ENCODE data around the gene HNRNPL. TPM values are rescaled to one million over a fixed set of nuclear protein-coding genes. Genes with fewer than 3 reads are reported as not detected.
"Not testable (repeated sequence)": the region's sequence is repeated elsewhere in the genome, so short reads cannot be mapped to it uniquely, and the experiment has no call there.

HNRNPL gene
- total and polyA plus RNA-seq, 5 donors, result 131 to 206 (median 175) TPM

DNA sequence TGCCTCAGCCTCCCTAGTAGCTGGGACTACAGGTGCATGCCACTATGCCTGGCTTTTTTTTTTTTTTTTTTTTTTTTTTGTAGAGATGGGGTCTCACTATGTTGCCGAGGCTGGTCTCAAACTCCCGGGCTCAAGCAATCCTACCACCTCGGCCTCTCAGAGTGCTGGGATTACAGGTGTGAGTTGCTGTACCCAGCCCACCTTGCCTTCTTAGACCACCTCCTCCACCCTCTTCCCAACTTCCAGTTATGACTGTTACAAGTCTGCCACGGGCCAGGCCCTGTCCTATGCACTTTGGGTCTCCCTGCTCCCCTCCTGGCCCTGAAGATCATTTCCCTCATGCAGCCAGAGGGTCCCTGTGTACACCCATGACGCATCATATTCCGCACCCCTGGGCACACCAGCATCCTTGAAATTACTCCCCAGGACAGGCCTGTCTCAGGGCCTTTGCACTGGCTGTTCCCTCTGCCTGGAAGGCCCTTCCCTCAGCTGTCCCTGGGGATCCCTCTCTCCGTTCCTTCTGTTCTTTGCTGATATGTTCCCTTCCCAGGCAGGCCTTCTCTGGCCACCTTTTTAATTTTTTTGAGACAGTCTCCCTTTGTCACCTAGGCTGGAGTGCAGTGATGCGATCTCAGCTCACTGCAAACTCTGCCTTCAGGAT lies 40.1 kb downstream of the HNRNPL start:
- no peak overlapping the region for H3K27ac ChIP-seq (ENCODE audit: low read length)
- DNase-seq, result no peak
- WGBS, result 95% methylated on average over 8 of the region's 8 CpGs
- ATAC-seq, result no peak
- H3K4me1 ChIP-seq (ENCODE audit: control insufficient read depth, insufficient read depth, low read length), result no peaks in the 10 kb centered on the region
- no peak overlapping the region for H3K4me3 ChIP-seq (ENCODE audit: low read length)
- no peaks in the 10 kb centered on the region for H3K9me3 ChIP-seq (ENCODE audit: control insufficient read depth, low read length)
- no peaks in the 10 kb centered on the region for H3K27me3 ChIP-seq (ENCODE audit: control insufficient read depth, insufficient read depth)
- intact Hi-C loops (cut with DNase I), result no loop called here

DNA sequence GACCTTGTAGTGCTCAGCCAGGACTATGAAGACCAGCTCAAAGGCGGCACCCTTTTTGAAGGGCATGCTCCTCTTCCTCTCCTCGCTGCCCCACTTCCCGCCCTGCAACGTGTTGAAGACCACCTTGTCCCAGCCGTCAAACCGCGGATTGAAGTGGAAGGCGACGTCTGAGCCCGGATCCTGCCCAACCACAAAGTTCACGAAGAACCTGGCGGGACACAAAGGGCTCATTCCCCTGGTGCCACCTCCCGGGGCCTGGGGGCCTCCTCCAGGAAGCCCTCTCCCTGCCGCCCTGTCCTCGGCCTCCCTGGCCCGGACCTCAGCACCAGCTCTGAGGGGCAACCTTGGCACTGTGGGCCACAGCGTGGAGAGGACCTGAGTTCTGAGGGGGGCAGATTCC lies 41.0 kb downstream of the HNRNPL start:
- Histone ChIP-seq H3K9me3 (ENCODE audit: control insufficient read depth, low read length) (no peaks in the 10 kb centered on the region), H3K27ac (ENCODE audit: low read length) (no peak overlapping the region)

DNA sequence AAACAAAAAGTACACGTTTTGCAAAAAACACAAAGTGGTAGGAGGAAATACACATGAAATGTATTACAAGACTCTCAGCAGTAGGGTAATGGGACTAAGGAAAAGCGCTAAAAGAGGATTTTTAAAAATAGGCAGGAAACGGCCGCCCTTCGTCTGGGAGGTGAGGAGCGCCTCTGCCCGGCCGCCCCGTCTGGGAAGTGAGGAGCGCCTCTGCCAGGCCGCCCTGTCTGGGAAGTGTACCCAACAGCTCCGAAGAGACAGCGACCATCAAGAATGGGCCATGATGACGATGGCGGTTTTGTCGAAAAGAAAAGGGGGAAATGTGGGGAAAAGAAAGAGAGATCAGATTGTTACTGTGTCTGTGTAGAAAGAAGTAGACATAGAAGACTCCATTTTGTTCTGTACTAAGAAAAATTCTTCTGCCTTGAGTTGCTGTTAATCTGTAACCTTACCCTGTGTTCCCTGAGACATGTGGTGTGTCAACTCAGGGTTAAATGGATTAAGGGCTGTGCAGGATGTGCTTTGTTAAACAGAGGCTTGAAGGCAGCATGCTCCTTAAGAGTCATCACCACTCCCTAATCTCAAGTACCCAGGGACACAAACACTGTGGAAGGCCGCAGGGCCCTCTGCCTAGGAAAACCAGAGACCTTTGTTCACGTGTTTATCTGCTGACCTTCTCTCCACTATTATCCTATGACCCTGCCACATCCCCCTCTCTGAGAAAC lies 42.2 kb downstream of the HNRNPL start:
- H3K27ac ChIP-seq (ENCODE audit: low read length); DNase-seq; H3K9me3 ChIP-seq (ENCODE audit: control insufficient read depth, low read length); H3K4me1 ChIP-seq (ENCODE audit: control insufficient read depth, insufficient read depth, low read length); H3K4me3 ChIP-seq (ENCODE audit: low read length); H3K27me3 ChIP-seq (ENCODE audit: control insufficient read depth, insufficient read depth); ATAC-seq; intact Hi-C loops (cut with DNase I): not testable (repeated sequence)
- WGBS, result 83% methylated on average over 14 of the region's 18 CpGs

More for the DNA sequence above, 41.0 kb downstream of the HNRNPL start:
- Histone ChIP-seq H3K27me3 (ENCODE audit: control insufficient read depth, insufficient read depth) (no peaks in the 10 kb centered on the region), H3K4me1 (ENCODE audit: control insufficient read depth, insufficient read depth, low read length) (no peaks in the 10 kb centered on the region), H3K4me3 (ENCODE audit: low read length) (no peak overlapping the region)
- ATAC-seq (no peak), DNase-seq (no peak)
- WGBS, result 93% methylated on average over 17 of the region's 17 CpGs
- intact Hi-C loops (cut with DNase I), result no loop called here

DNA sequence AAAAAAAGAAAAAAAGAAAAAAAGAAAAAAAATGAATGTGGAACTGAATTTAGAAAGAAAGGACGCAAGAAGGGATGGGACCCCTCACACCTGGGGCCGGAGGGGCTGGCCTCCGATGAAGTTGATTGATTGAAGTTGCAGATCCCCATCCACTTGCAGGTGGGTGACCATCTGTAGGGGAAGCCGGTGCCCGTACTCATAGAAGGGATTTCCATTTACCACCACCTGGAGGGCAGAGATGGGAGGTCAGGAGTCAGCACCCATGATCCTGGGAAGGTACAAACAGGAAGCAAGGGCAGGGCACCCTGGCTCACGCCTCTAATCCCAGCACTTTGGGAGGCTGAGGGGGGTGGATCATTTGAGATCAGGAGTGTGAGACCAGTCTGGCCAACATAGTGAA lies 43.4 kb downstream of the HNRNPL start:
- no peak overlapping the region for H3K4me3 ChIP-seq (ENCODE audit: low read length)
- 94% methylated on average over 6 of the region's 6 CpGs for WGBS
- no peak for DNase-seq
- no peaks in the 10 kb centered on the region for H3K9me3 ChIP-seq (ENCODE audit: control insufficient read depth, low read length)
- H3K27me3 ChIP-seq (ENCODE audit: control insufficient read depth, insufficient read depth), result no peaks in the 10 kb centered on the region
- no peak for ATAC-seq
- no peaks in the 10 kb centered on the region for H3K4me1 ChIP-seq (ENCODE audit: control insufficient read depth, insufficient read depth, low read length)
- intact Hi-C loops (cut with DNase I), result no loop called here
- no peak overlapping the region for H3K27ac ChIP-seq (ENCODE audit: low read length)

DNA sequence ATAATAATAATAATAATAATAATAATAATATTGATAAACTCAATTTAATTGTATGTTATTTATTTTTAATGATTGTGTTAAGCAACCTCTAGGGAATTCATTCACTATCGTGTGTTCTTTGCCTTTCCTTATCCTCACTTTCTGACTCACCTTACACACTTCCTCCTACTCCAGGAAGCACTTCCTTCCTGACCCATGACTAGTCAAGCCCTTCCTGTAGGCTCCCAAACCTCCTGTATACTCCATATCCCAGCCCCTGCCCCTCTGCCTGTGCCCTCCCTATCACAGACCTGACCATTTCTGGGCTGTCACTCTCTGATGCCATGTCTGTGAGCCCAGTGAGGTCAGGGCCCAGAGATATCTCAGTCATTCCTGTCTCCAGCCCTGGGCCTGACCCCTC lies 44.6 kb downstream of the HNRNPL start:
- Histone ChIP-seq H3K27me3 (ENCODE audit: control insufficient read depth, insufficient read depth) (no peaks in the 10 kb centered on the region), H3K27ac (ENCODE audit: low read length) (no peak overlapping the region), H3K9me3 (ENCODE audit: control insufficient read depth, low read length) (no peaks in the 10 kb centered on the region), H3K4me3 (ENCODE audit: low read length) (no peak overlapping the region), H3K4me1 (ENCODE audit: control insufficient read depth, insufficient read depth, low read length) (no peaks in the 10 kb centered on the region)
- ATAC-seq (peak; percentile 41 to 74), DNase-seq (no peak)
- WGBS, result 60% methylated on average over 1 of the region's 1 CpG
- intact Hi-C loops (cut with DNase I), result no loop called here

DNA sequence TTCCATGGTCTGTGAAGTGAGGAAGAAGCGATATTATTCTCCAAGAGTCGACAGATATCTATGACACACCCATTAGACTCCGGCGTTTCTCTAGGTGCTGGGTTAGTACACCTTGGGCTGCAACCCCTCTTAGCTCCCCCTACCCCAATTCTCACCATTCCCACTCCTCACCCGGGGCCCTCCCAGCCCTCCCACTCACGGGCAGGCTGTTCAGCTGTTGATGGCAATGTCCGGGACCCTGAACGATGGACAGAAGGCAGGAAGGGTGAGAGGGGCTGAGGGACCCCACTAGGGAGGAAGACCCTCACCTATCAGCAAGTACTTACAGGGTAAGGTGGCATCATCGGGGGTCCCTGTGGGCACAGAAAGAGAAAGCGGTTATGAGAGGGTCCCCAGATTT lies 46.2 kb downstream of the HNRNPL start:
- intact Hi-C loops (cut with DNase I), result no loop called here
- no peak overlapping the region for H3K27ac ChIP-seq (ENCODE audit: low read length)
- no peak overlapping the region for H3K4me3 ChIP-seq (ENCODE audit: low read length)
- 92% methylated on average over 10 of the region's 10 CpGs for WGBS
- no peaks in the 10 kb centered on the region for H3K9me3 ChIP-seq (ENCODE audit: control insufficient read depth, low read length)
- H3K4me1 ChIP-seq (ENCODE audit: control insufficient read depth, insufficient read depth, low read length), result no peaks in the 10 kb centered on the region
- no peak for DNase-seq
- H3K27me3 ChIP-seq (ENCODE audit: control insufficient read depth, insufficient read depth), result no peaks in the 10 kb centered on the region
- ATAC-seq, result no peak

DNA sequence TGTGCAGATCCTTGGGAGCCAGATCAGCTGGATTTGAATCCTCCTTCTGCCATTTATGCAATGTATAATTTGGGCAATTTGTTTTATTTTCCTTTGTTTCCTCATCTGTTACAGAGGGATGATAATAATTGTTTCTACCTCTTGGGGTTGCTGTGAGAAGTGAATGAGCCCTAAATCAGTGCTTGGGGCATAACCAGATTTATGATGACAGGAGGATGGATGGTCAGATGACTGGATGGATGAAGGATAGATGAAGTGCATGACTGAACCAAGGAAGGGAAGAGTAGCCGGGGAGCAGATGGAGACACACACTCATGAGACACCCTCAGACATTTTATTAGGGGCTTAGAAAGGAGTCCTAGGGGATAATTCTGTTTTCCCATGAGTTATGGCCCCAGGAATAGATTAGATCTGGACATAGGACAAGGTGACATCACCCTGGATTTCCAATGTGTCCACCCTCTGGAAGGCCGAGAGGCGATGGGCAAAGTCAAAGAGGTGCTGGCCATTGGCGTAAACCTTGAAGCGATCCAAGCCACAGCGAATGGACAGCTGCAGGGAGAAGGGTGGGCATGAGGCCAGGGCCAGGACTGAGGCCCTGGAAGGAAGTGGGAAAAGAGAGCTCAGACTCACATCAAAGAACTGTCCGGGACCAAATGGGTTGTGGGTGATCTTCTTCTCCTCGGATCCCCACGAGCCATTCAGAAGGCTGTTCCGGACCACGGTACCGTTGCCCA lies 48.3 kb downstream of the HNRNPL start:
- ATAC-seq (no peak), DNase-seq (no peak)
- H3K27ac ChIP-seq (ENCODE audit: low read length), result no peak overlapping the region
- intact Hi-C loops (cut with DNase I), result no loop called here
- H3K27me3 ChIP-seq (ENCODE audit: control insufficient read depth, insufficient read depth), result no peaks in the 10 kb centered on the region
- H3K9me3 ChIP-seq (ENCODE audit: control insufficient read depth, low read length), result no peaks in the 10 kb centered on the region
- 94% methylated on average over 12 of the region's 12 CpGs for WGBS
- H3K4me3 ChIP-seq (ENCODE audit: low read length), result no peak overlapping the region
- H3K4me1 ChIP-seq (ENCODE audit: control insufficient read depth, insufficient read depth, low read length), result no peaks in the 10 kb centered on the region

DNA sequence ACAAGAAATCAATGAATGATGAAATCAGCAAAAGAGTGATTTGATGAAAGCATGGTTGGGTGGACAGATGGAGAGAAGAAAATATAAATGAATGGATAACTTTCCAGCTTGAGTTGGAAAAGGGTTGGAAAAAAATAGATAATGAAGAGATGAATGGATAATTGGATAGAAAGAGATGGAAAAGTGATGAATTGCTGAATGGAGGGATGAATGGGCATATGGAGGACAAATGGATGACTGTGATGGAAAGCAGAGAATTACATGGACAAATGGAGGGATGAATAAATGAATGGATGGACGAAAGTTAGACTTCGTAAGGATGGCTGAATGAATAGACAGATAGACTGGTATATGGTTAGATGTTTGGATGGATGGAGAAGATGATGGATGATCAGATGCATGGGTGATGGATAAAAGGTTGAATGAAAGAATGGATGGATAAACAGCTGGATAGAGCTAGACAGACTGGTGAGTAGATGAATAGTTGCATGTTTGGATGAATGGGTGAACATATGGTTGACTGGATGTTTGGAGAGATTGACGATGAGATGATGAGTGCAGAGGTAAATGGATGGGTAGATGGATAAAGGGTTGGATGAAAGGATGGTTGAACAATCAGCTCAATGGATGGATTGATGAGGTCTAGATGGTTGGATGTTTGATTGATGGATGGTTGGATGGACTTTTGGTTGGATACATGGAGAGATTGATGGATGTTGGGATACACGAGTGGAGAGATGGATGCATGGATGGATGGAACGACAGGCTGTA lies 49.0 kb downstream of the HNRNPL start:
- intact Hi-C loops (cut with DNase I), result no loop called here
- ATAC-seq (no peak), DNase-seq (no peak)
- Histone ChIP-seq H3K9me3 (ENCODE audit: control insufficient read depth, low read length) (no peaks in the 10 kb centered on the region), H3K27ac (ENCODE audit: low read length) (no peak overlapping the region), H3K4me1 (ENCODE audit: control insufficient read depth, insufficient read depth, low read length) (no peaks in the 10 kb centered on the region), H3K27me3 (ENCODE audit: control insufficient read depth, insufficient read depth) (no peaks in the 10 kb centered on the region), H3K4me3 (ENCODE audit: low read length) (no peak overlapping the region)
- WGBS, result 95% methylated on average over 5 of the region's 5 CpGs

DNA sequence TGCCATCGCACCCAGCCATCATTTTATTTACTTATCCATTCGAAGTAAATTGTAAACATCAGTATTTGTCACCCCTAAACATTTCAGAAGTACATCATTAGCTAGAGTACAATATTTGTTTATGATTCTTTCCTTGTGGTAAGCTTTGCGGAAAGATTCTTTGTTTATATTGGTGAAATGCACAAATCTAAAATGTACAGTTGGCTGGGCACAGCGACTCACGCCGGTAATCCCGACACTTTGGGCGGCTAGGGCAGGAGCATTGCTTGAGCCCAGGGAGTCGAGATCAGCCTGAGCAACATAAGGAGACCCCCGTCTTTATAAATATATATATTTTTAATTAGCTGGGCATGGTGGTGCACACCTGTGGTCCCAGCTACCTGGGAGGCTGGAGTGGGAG lies 50.7 kb downstream of the HNRNPL start:
- Histone ChIP-seq H3K9me3 (ENCODE audit: control insufficient read depth, low read length) (no peaks in the 10 kb centered on the region), H3K27ac (ENCODE audit: low read length) (no peak overlapping the region), H3K4me1 (ENCODE audit: control insufficient read depth, insufficient read depth, low read length) (no peaks in the 10 kb centered on the region), H3K4me3 (ENCODE audit: low read length) (no peak overlapping the region), H3K27me3 (ENCODE audit: control insufficient read depth, insufficient read depth) (no peaks in the 10 kb centered on the region)
- intact Hi-C loops (cut with DNase I), result no loop called here
- DNase-seq (no peak), ATAC-seq (no peak)
- WGBS, result 93% methylated on average over 10 of the region's 10 CpGs

DNA sequence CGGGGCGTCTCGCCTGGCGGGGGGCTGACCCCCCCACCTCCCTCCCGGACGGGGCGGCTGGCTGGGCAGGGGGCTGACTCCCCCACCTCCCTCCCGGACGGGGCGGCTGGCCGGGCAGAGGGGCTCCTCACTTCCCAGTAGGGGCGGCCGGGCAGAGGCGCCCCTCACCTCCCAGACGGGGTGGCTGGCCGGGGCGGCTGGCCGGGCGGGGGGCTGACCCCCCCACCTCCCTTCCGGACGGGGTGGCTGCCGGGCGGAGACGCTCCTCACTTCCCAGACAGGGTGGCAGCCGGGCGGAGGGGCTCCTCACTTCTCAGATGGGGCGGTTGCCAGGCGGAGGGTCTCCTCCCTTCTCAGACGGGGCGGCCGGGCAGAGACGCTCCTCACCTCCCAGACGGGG lies 52.0 kb downstream of the HNRNPL start:
- DNase-seq; H3K27ac ChIP-seq (ENCODE audit: low read length); H3K9me3 ChIP-seq (ENCODE audit: control insufficient read depth, low read length); intact Hi-C loops (cut with DNase I); H3K27me3 ChIP-seq (ENCODE audit: control insufficient read depth, insufficient read depth); H3K4me3 ChIP-seq (ENCODE audit: low read length); H3K4me1 ChIP-seq (ENCODE audit: control insufficient read depth, insufficient read depth, low read length); ATAC-seq: not testable (repeated sequence)
- WGBS, result 96% methylated on average over 29 of the region's 33 CpGs

DNA sequence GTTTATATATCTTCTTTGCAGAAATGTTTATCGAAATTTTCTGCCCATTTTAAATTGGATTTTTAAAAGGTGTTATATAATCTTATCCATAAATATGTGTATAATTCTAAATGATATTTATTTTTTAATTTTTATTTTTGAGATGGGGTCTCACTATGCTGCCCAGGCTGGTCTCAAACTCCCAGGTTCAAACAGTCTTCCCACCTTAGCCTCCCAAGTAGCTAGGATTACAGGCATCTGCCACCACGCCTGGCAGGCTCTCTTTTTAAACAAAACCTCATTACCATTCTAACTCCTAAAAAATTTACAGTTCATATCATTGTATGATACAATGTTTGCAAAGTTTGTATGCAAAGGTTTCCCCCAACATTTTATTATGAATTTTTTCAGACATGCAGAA lies 53.6 kb downstream of the HNRNPL start:
- H3K4me3 ChIP-seq (ENCODE audit: low read length), result no peak overlapping the region
- ATAC-seq (no peak), DNase-seq (no peak)
- H3K4me1 ChIP-seq (ENCODE audit: control insufficient read depth, insufficient read depth, low read length), result no peaks in the 10 kb centered on the region
- H3K27me3 ChIP-seq (ENCODE audit: control insufficient read depth, insufficient read depth), result no peaks in the 10 kb centered on the region
- WGBS, result 73% methylated on average over 2 of the region's 2 CpGs
- H3K9me3 ChIP-seq (ENCODE audit: control insufficient read depth, low read length), result no peaks in the 10 kb centered on the region
- intact Hi-C loops (cut with DNase I), result no loop called here
- H3K27ac ChIP-seq (ENCODE audit: low read length), result no peak overlapping the region

Data from right cardiac atrium (tissue), 5 donors.